MM.1S (cell line): Measurements from ENCODE around the gene GHRL.

ENCODE experiments used
- CTCF ChIP-seq: fragments of 300-600 bp; sonication (generic); IDR thresholded peaks from 2 replicates; pipeline ENCODE4 v1.5.1; 2016; ENCODE audit warnings: antibody characterized with exemption, low read length, mixed read lengths
- EZH2 ChIP-seq: fragments of 300-600 bp; sonication (generic); optimal IDR thresholded peaks from 2 replicates; pipeline ENCODE3; 2017; ENCODE audit warnings: low read depth, mild to moderate bottlenecking, antibody characterized with exemption, low read length, mixed read lengths
- EZH2phosphoT487 ChIP-seq: fragments of 300-600 bp; sonication (generic); IDR thresholded peaks from 2 replicates; pipeline ENCODE4 v1.6.1; 2018; ENCODE audit warnings: antibody characterized with exemption, low read length

- TF ChIP-seq CTCF (no peak), EZH2 (no peak), EZH2phosphoT487 (no peak)
Observed at GRCh38 chr3:10338591-10339353, 46.0 kb upstream of the GHRL start.
